Panc1 (cell line): ENCODE data around the gene ELK1. TPM values are rescaled to one million over a fixed set of nuclear protein-coding genes. Genes with fewer than 3 reads are reported as not detected.

ENCODE experiments used
- ATAC-seq: fragments of 200-7000 bp; cut with Tn5 transposase; 2 replicates; pipeline ENCODE4 v1.9.1; 2020; ENCODE audit warnings: mild to moderate bottlenecking, moderate library complexity
- BruUV-seq: library from RNA; stranded (reverse); fragments of 400-500 nt; replicated peaks from 2 replicates; lab custom pipeline; 2021; lab: Mats Ljungman, UMichigan
- CTCF ChIA-PET: fragments of 300-600 bp; sonication (Branson Sonifier 250); formaldehyde crosslinking; loops from one replicate; lab custom pipeline; 2022; ENCODE audit warnings: antibody characterized with exemption; lab: Charles Lee
- POLR2A ChIA-PET: fragments of 300-600 bp; sonication (Branson Sonifier 250); formaldehyde crosslinking; loops from one replicate; lab custom pipeline; 2022; ENCODE audit warnings: antibody characterized with exemption; lab: Charles Lee
- DNase-seq: peaks from one replicate; pipeline ENCODE4 v3.0.0-alpha.2; 2010; ENCODE audit warnings: low read depth, low spot score
- H3K27ac ChIP-seq: 2 replicates; pipeline ENCODE4 v1.5.1; 2011; ENCODE audit warnings: mild to moderate bottlenecking, low read length, inconsistent platforms
- H3K27me3 ChIP-seq: fragments of 200-500 bp; sonication (Bioruptor generic); 2 replicates; pipeline ENCODE4 v1.6.0; 2014; ENCODE audit warnings: low read length, inconsistent platforms; ENCODE audit not compliant: control insufficient read depth, insufficient read depth
- H3K36me3 ChIP-seq: fragments of 200-500 bp; sonication (Bioruptor generic); 2 replicates; pipeline ENCODE4 v1.5.1; 2014; ENCODE audit warnings: inconsistent platforms, mild to moderate bottlenecking, low read length, moderate library complexity; ENCODE audit not compliant: control insufficient read depth, insufficient read depth
- H3K4me1 ChIP-seq: 2 replicates; pipeline ENCODE4 v1.5.1; 2011; ENCODE audit warnings: inconsistent platforms, mild to moderate bottlenecking, low read length, moderate library complexity; ENCODE audit not compliant: control insufficient read depth, insufficient read depth
- H3K4me3 ChIP-seq, 2 experiments: 2 replicates each; pipeline ENCODE4 v1.5.1; 2011 to 2012; ENCODE audit warnings: low read depth in 2 of 2, low read length in 2 of 2, mild to moderate bottlenecking in 2 of 2, inconsistent platforms in 1 of 2, moderate library complexity in 1 of 2
- H3K9me3 ChIP-seq: fragments of 200-500 bp; sonication (Bioruptor generic); 2 replicates; pipeline ENCODE4 v1.5.1; 2014; ENCODE audit warnings: low read depth, mild to moderate bottlenecking, inconsistent platforms, low read length, moderate library complexity; ENCODE audit not compliant: control insufficient read depth, insufficient read depth
- POLR2AphosphoS5 ChIP-seq: IDR thresholded peaks from 2 replicates; pipeline ENCODE4 v1.6.1; 2012; ENCODE audit warnings: mild to moderate bottlenecking, low read depth, low read length, moderate library complexity
- SIN3A ChIP-seq: IDR thresholded peaks from 2 replicates; pipeline ENCODE4 v1.6.1; 2012; ENCODE audit warnings: low read depth, mild to moderate bottlenecking, low read length, moderate library complexity, borderline replicate concordance; ENCODE audit not compliant: insufficient read depth
- TCF7L2 ChIP-seq: IDR thresholded peaks from 2 replicates; pipeline ENCODE4 v1.6.1; 2011; ENCODE audit warnings: mild to moderate bottlenecking, low read depth, low read length, inconsistent platforms
- in situ Hi-C: cut with HindIII; loops from 2 replicates; pipeline ENCODE4 v1.10.0; 2016; ENCODE audit warnings: low sequenced_read_pairs, low pct_unique_long_range_greater_than_20kb
- intact Hi-C: fragments of 100-400 bp; cut with micrococcal nuclease; formaldehyde crosslinking; loops from one replicate; pipeline ENCODE4 v1.10.0; 2022; ENCODE audit not compliant: unreplicated experiment
- total RNA-seq: library from RNA; stranded (reverse); gene quantifications from one replicate; pipeline ENCODE4 v1.2.1, GENCODE V29; 2021; ENCODE audit not compliant: unreplicated experiment
- TF ChIP-seq, protein P1 (sequence below), 2 experiments: IDR thresholded peaks; 2 replicates each; pipeline ENCODE4 v1.6.1; 2011 to 2012; ENCODE audit warnings: low read depth in 2 of 2, control low read depth in 1 of 2, low read length in 1 of 2, mild to moderate bottlenecking in 1 of 2, moderate library complexity in 1 of 2; ENCODE audit not compliant: insufficient read depth in 1 of 2
- TF ChIP-seq, protein P2 (sequence below): fragments of 450-650 bp; IDR thresholded peaks from 2 replicates; pipeline ENCODE4 v1.5.1; 2017; ENCODE audit warnings: mild to moderate bottlenecking

ELK1 gene
- total RNA-seq, 1 experiment from 2014 or later = 64.6 TPM

DNA sequence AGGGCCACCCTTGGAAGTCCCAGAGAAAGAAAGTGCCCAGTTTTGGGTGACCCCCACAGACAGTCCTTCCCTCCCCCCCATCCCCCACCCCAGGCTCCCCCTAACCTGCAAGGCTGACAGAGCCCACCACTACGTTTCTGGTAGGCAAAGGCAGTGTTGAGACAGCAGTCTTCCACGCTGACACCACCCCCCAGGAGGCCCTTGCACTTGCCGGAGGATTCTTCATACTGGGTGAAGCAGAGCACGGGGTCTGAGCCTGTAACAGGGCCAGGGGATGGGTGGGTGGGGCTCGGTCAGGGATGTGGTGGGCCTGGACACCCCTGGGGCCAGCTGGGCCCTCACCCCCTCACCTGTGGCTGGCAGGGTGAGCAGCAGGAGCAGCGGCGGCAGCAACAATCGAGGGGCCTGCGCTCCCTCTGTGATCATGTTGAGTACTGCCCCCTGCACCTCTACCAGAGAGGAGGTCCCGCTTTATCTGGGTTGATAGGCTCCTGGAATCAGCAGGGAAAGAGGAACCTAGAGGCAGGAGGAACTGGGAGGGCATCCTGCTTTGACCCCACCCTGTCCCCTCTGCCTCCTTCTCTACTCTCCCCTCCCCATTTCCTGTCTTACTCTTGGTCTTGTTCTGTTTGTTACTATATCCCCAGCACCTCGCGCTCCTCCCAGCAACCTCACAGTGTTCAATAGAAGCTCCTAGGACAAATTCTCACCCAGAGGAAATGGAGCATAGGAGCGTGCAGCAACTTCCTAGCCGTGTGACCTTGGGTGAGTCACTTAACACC, 20.8 kb downstream of the ELK1 start, which contains the start of gene CFP:
TSS of gene CFP (minus strand) at position 512 of the 782 bp plus-strand sequence. CDS start at position 426, 86 bp downstream.
- no peaks in the 10 kb centered on the region for H3K36me3 ChIP-seq
- TF ChIP-seq TCF7L2 = no peak
- TF ChIP-seq, protein P1, sequence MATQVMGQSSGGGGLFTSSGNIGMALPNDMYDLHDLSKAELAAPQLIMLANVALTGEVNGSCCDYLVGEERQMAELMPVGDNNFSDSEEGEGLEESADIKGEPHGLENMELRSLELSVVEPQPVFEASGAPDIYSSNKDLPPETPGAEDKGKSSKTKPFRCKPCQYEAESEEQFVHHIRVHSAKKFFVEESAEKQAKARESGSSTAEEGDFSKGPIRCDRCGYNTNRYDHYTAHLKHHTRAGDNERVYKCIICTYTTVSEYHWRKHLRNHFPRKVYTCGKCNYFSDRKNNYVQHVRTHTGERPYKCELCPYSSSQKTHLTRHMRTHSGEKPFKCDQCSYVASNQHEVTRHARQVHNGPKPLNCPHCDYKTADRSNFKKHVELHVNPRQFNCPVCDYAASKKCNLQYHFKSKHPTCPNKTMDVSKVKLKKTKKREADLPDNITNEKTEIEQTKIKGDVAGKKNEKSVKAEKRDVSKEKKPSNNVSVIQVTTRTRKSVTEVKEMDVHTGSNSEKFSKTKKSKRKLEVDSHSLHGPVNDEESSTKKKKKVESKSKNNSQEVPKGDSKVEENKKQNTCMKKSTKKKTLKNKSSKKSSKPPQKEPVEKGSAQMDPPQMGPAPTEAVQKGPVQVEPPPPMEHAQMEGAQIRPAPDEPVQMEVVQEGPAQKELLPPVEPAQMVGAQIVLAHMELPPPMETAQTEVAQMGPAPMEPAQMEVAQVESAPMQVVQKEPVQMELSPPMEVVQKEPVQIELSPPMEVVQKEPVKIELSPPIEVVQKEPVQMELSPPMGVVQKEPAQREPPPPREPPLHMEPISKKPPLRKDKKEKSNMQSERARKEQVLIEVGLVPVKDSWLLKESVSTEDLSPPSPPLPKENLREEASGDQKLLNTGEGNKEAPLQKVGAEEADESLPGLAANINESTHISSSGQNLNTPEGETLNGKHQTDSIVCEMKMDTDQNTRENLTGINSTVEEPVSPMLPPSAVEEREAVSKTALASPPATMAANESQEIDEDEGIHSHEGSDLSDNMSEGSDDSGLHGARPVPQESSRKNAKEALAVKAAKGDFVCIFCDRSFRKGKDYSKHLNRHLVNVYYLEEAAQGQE (IDR thresholded peaks at IDR 0.05; ENCODE audit: insufficient read depth in 1 of 2, low read depth in 2 of 2, low read length in 1 of 2) = no peak
- no peak for TF ChIP-seq POLR2AphosphoS5
- TF ChIP-seq SIN3A = no peak
- TF ChIP-seq, protein P2, sequence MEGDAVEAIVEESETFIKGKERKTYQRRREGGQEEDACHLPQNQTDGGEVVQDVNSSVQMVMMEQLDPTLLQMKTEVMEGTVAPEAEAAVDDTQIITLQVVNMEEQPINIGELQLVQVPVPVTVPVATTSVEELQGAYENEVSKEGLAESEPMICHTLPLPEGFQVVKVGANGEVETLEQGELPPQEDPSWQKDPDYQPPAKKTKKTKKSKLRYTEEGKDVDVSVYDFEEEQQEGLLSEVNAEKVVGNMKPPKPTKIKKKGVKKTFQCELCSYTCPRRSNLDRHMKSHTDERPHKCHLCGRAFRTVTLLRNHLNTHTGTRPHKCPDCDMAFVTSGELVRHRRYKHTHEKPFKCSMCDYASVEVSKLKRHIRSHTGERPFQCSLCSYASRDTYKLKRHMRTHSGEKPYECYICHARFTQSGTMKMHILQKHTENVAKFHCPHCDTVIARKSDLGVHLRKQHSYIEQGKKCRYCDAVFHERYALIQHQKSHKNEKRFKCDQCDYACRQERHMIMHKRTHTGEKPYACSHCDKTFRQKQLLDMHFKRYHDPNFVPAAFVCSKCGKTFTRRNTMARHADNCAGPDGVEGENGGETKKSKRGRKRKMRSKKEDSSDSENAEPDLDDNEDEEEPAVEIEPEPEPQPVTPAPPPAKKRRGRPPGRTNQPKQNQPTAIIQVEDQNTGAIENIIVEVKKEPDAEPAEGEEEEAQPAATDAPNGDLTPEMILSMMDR = no peak
- no peak for ATAC-seq
- in situ Hi-C loops = no loop called here
- no peaks in the 10 kb centered on the region for H3K27me3 ChIP-seq
- no TSS peak for BruUV-seq
- H3K27ac ChIP-seq = no peak within 1 kb of the TSS
- H3K9me3 ChIP-seq = no peaks in the 10 kb centered on the region
- no peak within 1 kb of the TSS for H3K4me3 ChIP-seq
- no peaks in the 10 kb centered on the region; the same call in 1 of the 2 replicates for H3K4me1 ChIP-seq
- ChIA-PET POLR2A (no interaction called here), CTCF (no interaction called here)
- no peak for DNase-seq
- intact Hi-C loops = no loop called here

DNA sequence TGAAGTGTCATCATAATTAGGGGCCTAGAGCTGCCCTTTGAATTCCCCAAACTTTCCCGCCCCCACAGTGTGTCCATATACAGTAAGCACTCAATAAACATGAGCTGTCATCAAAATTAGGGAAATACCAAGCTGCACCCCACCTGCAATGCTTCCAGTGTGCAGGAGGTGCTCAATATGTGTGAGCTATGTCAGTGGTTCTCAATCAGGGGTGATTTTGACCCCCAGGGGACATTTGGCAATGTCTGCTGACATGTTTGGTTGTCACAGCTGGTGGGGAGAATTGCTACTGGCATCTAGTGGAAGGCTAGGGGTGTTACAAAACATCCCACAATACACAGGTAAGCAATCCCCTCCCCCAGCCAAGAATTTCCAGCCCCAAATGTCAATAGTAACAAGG, 21.4 kb downstream of the ELK1 start:
- Histone ChIP-seq H3K4me1 (no peaks in the 10 kb centered on the region; the same call in 1 of the 2 replicates), H3K27ac (no peak overlapping the region), H3K9me3 (no peaks in the 10 kb centered on the region), H3K36me3 (no peaks in the 10 kb centered on the region), H3K4me3 (no peak overlapping the region), H3K27me3 (no peaks in the 10 kb centered on the region)
- no TSS peak for BruUV-seq
- ChIA-PET POLR2A (no interaction called here), CTCF (no interaction called here)
- in situ Hi-C loops (no loop called here), intact Hi-C loops (no loop called here)
- TF ChIP-seq SIN3A (no peak), POLR2AphosphoS5 (no peak), TCF7L2 (no peak)
- TF ChIP-seq, protein P1 (IDR thresholded peaks at IDR 0.05; ENCODE audit: insufficient read depth in 1 of 2, low read depth in 2 of 2, low read length in 1 of 2) = no peak
- no peak for DNase-seq
- ATAC-seq = no peak
